ENCODE results near the gene CLSTN2.

Gene CLSTN2

DNA sequence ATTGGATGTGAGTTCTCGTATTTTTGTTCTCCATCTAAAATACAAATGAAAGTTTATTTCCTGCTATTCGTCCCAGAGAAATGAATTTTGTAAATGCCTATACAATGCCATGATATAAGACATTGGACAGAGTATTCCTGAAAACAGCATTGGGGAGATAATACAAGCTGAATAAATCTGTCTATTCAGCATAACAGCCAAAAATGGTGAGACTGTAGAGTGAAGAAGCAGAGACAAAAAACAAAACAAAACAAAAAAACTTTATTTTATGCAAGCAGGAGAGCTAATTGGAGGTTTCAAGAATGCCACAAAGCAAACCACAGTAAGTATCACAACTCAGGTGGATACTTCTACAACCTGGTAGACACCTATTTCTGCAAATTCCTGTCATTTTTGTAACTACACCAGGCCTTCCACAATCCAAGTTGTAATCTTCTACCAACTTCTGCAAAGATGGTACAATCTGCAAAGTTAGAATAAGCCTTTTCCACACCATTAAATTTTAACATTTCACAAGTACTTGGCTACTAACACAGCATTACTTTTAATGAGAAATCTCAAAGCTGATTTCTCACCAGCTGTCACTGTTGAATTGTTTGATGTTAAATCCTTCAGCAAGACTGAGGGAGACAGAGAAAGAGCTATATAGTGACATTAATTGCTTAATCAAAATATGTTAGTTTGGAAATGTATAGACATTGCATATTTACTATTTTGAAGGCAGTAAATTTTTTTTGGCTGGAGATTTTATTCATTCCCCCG lies 163.1 kb downstream of the CLSTN2 start:
- DNase-seq: no peak

DNA sequence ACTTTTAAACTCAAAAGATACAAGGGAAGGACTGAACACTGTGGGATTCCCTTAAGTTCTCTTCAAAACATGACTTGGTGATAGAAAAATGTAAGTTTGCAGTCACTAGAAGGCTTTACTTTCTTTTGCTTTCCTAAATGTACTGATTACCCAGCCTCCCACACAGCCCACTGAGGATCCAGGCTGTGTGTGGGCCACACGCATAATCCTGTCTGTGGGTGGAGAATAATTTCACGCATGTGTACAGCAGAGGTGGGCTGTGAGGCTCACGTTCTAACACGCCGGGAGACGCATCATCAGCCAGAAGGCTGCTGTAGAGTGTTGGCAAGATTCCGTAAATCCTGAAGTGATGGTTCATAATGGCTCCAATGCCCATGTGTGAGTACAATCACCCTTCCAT lies 165.5 kb downstream of the CLSTN2 start:
- no peak for DNase-seq

DNA sequence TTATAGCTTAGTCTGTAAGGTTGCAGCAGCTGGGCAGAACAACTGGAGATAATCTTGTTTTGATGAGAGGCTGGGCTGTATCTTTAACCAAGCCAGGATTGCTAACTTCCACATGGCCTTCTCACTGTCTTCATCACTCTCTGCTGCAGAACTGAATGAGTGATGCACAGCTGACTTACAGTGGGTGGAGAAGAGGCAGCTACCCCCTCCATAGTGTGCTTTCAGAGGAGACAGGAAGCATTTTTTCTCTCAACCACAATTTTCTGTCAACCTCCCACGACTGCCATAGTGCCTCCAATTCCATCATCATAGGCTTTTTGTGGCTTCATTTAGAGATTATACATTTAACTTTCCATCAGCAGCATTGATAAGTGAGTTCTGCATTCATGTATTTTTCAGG lies 168.2 kb downstream of the CLSTN2 start:
- DNase-seq: no peak

DNA sequence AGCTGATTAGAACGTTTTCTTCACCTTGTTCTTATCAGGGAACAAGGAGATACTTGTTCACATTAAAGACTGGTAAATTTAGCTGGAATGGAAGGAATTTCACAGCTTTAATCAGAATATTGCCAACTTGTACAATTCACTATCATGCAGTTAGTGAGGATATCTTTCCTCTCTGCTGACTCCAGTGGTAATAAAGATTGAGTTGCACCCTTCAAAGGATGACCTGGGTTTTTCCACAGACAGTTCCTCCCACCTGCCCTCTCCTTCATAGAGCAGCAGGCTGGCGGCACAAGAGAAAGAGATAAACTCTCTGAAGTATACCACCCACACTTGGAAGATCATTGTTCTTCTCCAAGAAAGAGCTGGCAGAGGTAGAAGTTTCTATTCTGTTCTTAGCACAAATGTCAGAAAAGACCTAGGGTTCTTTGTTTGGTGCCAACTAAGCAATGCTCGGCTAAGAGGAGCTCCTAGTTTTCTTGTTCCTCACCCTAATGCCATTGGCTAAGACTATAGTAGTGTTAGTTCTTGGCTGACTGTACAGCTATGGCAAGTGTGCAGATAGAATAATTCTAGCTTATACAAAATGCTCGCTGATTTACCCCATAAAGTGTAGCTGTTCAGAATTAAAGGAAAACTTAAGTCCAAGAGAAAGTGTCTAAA lies 169.1 kb downstream of the CLSTN2 start:
- no peak for DNase-seq

DNA sequence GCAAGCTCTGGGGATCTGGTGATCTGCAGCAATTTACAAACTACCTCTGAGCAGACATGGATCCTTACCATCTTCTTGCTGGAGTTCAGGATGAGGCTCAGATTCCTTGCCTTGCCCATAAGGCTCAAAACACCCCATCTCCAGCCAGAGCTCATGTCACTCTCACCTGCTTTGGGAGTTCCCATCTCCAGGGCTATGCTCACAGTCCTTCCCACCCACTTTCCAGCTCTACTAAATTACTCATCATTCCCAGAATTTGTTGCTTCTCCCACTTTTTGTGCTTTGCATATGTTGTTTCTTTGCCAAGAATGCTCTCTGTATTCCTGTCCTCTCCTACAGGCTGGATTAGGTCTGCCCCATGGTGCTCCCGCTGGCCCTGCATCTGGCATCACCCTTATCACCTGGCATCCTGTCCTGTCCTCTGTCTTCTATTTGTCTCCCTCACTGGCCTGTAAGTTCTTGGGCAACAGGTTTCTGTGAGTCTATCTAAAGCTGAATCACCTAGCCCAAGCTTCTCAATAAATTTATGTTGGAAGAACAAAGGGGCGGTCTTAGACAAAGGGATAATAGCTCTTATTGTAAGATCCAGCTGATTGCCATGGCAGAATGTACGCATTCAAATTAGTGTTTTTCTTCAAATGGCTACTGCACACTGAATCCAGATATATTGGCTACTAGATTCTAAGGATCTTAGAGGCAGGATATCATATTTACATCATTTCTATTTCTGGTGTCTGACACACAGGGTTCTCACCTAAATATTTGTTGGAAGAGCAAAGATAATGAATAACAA lies 179.2 kb downstream of the CLSTN2 start:
- no peak for DNase-seq

DNA sequence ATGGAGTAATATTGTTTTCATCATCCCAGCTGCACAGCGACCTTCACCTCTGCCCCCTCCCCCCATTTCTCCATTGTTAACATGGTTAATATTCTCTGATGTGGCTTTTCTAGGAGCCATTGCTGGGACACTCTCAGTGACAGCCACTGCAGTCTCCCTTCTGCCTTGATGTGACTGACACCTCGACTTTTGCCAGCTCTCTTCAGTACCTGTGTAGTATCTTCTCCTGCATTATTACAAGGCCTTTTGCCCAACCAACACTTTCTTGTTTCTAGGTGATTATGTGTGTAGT lies 179.8 kb downstream of the CLSTN2 start:
- DNase-seq: no peak

DNA sequence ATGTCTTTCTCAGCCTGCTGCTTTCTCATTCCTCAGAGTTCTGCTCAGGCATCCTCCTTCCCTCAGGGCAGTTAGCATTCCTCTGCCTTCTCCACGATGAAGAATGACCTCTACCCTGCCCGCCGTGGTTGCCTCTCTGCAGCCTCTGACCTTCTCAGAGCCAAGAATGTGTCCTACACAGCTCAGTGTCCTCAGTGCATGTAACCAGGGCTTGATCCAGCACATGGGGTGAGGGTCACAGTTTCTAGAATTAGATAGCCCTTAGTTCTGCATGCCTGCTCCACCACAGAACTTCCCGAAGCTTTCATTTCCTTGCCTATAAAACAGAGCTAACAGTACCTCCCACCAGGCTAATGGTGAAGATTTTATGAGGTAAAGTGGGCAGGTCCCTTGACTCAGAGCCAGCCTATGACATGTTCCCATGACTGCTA lies 182.1 kb downstream of the CLSTN2 start:
- no peak for DNase-seq

DNA sequence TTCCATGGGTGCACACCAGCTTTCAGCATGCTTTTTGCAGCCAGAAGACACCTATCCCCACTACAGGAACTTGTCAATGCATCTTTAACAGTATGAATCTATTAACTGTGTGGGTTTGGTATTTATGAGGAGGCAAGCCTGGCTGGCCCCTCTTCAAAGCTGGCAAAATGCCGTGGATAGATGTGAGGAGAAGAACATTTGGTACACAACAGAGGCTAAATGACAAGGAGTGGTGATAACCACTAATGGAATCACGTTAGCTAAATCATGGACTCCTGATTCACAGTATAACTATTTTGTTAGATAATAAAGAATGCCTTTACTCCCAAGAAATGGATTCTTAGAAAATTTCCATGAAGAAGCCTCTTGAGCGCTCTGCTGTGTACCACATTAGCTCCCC lies 187.2 kb downstream of the CLSTN2 start:
- DNase-seq: no peak

DNA sequence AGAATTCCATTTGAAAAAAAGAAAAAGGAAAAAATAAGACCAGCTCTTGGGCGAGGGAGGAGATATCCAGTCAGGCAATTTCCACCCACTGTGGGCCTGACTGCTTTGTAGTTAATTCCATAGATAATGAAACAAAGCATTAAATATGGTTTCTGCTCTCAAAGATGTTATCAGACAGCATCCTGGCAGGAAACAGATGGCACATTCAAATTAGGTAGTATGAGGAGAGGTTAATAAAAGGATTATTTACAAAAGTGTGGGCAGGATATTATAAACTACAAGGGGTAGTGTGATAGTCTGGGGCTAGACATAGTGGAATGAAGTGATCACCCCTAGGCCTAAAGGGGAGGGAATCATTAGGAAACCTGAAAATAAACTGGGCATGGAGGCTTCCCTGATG lies 193.2 kb downstream of the CLSTN2 start:
- DNase-seq: no peak

DNA sequence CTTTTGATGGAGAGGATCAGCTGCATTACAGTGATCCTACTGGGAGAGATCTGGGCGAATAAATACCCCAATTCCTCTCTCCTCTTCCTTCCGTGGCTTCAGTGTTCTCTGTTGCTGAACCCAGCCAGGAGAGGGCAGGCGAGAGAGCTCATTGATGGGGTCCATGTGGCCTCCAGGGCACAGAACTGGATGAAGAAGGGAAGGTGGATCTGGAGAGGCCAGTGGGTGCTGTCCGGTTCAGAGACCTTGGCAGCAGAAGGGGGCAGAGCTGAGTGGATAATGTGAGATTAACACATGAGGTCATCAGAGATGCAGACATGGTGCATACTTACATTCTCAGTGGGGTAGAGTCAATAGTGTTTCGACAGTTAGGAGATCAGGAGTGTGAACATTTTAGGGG lies 193.6 kb downstream of the CLSTN2 start:
- DNase-seq: no peak

DNA sequence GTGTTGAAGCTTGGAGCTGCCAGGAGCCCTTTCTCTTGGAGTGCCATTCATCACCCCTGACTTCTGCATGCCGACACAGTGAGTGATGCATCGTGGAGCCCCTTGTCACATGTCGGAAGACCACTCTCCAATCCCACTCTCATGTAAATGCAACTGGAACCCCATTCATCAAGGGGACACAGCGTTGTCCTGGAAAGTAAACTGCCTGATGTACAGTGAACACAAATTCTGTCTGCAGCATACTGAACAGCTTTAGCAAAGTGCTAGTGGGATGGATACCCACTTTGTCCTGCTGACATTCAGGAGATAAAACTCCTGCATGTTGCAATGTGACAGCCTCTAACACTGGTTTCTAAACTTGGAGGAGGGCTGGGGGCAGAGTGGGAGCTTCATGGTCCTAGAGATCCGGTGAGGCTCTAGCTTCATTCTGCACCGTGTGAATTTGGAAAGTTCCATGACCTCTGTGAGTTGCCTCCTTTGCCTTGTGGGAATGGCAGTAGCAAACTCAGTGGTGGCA lies 194.8 kb downstream of the CLSTN2 start:
- DNase-seq: no peak

DNA sequence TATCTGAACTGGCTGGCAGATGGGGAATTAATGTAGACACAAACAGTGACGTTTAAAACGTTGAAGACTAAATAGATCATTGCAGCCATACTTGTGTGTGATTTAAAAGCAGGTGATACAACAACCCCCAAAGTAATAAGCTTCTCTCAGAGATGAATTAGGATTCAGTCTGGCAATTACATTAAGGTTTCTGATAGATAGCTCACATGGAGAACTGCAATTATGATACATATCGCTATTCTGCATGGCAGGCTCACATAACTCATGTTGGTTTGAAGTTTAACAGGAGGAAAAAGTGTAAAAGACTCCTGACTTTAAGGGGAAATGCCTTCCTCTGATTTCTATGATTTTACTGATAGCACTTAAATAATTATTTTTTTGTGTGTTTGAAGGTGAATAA lies 196.9 kb downstream of the CLSTN2 start:
- no peak for DNase-seq

DNA sequence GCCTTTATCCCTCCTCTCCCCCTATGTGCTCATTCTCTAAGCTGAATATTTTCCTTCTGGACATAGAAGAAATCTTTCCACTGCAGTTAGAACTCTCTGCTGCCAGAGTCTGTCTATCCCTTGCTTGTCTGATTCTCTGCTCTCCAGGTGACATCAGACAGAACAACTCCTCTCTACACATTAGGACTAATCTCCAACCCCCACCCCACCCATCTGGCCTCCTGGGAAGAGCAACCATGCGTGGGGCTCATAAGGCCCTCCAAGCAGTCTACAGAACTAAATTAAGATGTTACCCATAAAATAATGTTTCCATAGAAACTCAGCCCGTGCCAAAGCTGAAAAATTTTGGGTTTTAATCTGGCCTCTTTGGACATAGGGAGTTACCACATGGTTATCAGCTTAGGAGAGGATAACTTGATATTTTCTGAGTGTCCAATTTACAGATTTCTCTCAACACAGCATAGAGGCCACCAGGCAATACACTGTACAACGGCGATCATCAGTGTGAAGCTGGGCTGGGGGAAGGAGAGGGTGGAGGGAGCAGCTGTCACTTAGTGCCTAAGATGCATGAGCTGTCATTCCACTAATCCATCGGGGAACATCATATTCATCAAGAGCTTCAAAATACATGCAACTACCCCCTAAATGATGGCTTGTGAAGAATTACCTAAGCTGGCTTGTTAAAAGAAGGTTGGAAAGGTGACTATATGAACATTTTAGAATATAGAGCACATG lies 199.4 kb downstream of the CLSTN2 start:
- DNase-seq: no peak

DNA sequence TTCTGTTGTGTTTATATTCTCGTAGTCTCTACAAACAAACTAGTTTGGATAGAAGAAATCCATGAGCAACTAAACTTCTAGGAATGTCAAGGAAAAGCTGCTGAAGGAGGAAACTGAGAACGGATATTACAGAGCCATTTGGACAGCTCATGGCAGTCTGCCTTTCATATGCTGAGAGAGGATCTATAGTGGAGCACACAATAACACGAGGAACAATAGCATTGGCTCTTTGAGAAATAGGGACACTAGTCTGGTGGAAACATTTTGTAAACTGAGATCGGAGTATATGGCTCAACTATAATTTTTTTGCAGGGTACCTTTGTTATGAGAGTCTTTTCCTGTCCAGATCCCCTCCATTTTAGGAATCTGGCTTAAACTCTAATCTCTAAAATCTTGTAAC lies 200.5 kb downstream of the CLSTN2 start:
- DNase-seq: no peak

DNA sequence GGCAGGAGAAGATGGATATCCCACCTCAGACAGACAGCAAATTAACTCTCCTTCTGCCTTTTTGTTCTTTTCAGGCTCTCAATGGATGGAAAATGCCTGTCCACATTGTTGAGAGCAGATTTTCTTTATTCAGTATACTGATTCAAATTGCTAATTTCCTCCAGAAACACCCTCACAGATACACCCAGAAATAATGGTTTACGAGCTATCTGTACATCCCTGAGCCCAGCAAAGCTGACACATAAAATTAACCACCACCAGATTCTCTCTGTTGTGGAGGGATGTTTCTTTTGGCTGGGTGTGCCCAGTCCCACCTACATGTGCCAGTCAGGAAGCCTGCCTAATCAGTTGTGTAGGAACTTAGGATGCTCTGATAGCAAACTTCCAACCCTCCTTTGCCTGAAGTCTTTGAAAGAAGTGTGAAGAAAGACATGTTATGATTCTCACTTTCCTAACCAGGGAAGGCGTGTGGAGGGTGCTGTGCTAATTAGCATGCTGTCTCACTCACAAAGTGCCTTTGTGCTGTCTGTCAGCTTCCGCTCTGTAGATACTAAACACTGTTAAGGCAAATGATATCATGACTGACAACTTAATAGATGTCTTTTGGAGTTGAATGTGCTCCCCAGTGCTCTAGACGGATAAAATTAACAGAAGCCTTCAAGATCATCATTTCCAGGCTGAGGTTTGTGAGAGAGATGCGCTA lies 208.5 kb downstream of the CLSTN2 start:
- DNase-seq: no peak

DNA sequence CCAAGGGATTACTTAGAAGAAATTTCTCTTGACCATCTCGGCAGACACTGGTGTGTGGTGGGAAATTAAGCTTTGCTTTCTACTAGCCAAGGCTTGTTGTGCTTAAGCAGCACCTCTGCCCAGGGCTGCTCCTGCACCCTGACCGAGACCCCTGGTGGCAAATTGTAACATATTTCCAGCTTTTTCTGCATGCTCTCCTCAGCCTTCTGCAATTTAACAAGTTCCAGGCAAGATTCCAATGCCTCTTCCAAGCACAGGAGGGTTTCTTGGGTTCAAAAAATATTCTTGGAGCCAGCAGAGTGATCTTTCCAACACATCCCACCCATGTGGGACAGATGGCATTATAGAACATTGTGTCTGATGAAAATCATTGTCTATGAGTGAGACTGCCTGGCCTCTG lies 210.5 kb downstream of the CLSTN2 start:
- no peak for DNase-seq

DNA sequence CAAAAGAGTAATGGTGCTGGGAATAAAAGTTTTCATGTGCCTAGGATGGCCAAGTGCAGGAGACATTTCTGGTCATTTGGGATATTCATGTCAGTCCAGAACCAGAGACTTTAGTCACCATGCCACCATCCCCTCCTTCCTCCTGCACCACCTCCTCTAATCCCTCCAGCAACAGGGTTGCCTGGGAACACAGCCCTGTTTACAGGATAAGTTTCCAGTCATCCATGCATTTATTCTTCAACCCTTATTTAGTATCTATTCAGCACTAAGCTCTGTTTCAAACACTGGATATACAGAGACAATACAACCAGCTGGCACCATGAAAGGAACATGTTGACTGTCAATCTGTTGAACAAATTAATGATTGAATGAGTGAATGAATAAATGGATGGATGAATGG lies 211.7 kb downstream of the CLSTN2 start:
- no peak for DNase-seq

DNA sequence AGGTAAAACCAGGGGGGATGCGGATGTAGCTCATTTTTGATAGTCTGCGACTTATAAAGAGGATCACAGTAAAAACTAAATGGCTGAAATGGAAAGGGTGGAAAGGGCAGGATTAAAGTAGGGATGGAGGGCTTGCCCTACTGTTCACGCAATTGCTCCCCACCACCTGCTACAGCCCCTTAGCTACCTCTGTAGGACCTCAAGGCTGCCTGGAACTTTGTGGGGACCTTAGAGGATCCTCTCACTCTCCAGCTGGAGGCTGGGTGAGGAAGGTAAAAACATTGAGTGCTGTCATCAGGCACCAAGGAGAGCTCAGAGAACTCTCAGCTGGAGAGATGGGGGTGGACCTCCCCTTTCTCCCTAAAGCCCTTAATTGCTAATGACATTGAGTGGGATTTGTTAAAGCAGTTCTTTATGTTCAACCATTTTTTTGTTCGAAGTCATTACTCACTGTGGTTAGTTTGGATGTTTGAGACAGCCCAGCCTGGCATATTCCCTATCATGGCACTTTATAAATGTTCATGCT lies 213.0 kb downstream of the CLSTN2 start:
- DNase-seq: no peak

DNA sequence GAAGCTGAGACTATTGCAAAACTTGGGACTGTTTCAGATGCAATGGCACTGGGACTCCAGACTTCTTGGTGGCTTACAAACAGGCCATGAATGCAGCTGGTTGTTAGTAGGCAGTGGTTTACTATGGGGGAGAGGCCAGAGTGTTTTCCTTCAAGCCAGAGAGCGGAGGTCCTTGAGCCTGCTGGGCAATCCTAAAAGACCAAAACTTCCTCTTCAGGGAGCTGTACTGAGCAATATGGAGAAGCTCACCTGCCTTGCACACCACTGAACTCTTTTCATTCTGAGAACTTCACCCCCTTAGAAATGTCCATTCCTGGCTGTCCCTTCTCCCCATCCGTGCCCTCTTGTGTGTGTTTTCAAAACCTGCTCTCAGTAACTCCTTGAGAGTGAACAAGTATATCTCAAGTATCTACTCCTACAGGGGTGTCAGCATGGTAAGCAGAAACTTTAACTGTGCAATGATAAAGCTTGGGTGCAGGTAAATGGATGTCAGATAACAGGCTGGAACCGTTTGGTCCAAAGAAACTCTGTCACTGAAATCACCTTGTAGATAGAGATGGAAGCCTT lies 213.9 kb downstream of the CLSTN2 start:
- DNase-seq: no peak

DNA sequence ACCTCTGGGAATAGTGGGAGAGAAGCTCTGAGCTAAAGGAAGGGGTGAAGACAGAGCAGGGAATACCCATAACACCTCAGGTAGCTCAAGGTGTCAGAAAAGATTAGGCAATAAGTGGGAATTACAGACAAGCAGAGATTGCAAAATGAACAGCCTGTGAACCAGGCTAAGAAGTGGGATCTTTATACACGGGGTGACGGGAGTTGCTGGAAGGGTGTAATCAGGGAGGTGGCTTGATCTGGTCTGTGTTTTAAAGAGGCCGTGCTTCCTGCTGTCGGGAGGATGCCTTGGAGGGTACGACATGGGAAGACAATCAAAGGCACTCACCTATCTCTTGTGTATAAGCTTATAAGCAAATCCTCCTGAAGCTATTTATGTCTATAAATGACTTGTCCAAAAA lies 216.3 kb downstream of the CLSTN2 start:
- no peak for DNase-seq

DNA sequence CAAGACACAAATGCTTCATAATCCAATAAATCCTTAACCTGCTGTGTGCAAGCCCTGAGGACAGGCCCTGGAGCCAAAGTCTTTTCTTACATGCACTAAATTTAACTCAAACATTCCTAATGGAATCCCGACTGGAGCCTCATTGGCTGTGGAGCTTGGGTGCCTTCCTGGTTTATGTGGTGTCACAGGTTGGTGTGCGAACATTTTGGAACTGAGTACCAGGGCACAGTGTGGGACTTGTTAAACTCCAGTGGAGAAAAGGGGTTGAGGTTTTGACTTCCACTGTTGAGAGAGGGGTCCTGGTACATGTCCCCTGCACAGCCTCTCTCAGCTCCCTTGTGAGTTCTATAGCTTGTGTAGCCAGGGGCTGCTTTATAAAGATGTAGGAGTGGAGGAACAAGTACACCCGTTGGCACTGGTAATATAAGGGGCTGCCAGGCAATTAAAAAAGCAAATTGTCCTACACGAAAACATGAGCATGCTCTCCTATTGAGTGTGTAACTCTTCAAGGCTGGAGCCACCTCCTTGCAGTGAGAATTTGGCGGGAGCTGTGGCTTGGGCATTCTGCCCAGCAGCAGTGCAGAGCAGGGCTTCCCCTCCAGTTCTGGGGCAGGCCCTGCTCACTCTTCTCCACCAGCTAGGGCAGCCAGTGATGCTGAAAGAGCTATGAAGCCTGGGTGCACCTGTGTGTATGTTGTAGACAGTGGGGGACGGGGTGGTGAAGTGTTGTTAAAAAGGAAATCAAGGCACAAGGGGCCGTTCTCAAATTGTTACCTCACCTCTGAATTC lies 218.1 kb downstream of the CLSTN2 start:
- DNase-seq: no peak
